Activated naive CD4-positive, alpha-beta T cell treated with anti-CD3 and anti-CD28 coated beads, Interleukin-2, amount 50 U/mL, for 72 hours (primary cell): ENCODE measurements around the gene NAA16. TPM values are rescaled to one million over a fixed set of nuclear protein-coding genes. Genes with fewer than 3 reads are reported as not detected.

Source experiments
- ATAC-seq, 2 donors: fragments of 150-1000 bp; cut with Tn5 transposase; 2 replicates each; pipeline ENCODE4 v1.10.0; 2021; ENCODE audit warnings: mild to moderate bottlenecking in 2 of 2, moderate library complexity in 2 of 2
- DNase-seq, 2 donors: peaks; one replicate each; pipeline ENCODE4 v3.0.0; 2021 to 2022; ENCODE audit warnings: low spot score in 2 of 2
- H3K27ac Mint-ChIP-seq, 2 donors: one replicate each; pipeline ENCODE4 v1.8.0; 2022; ENCODE audit warnings: mild to moderate bottlenecking in 2 of 2, mixed read lengths in 2 of 2
- H3K36me3 Mint-ChIP-seq, 2 donors: one replicate each; pipeline ENCODE4 v1.8.0; 2022; ENCODE audit warnings: mixed read lengths in 2 of 2
- H3K9me3 Mint-ChIP-seq, 2 donors: one replicate each; pipeline ENCODE4 v1.8.0; 2022; ENCODE audit warnings: mixed read lengths in 2 of 2
- total RNA-seq, 2 donors: library from RNA; stranded (reverse); gene quantifications; one replicate each; pipeline ENCODE4 v1.2.3, GENCODE V29; 2022

Gene NAA16
- total RNA-seq, 2 donors from 2014 or later: 31.6 to 41.2 TPM

GRCh38 chr13:41383386-41383785 lies 72.3 kb downstream of the NAA16 start:
- Mint-ChIP-seq H3K36me3 (no peaks in the 10 kb centered on the region), H3K27ac (peak overlapping the region in 1 of 2 donors; percentile 5), H3K9me3 (no peaks in the 10 kb centered on the region)
- no peak for DNase-seq
- ATAC-seq: peak; percentile 36 to 73

- DNase-seq (no peak), ATAC-seq (no peak)
- Mint-ChIP-seq H3K27ac (no peak overlapping the region), H3K9me3 (no peaks in the 10 kb centered on the region), H3K36me3 (no peaks in the 10 kb centered on the region)
Measured at GRCh38 chr13:41384749-41385503, 73.9 kb downstream of the NAA16 start.

- no peak for ATAC-seq
- DNase-seq: no peak
- Mint-ChIP-seq H3K27ac (no peak overlapping the region), H3K36me3 (no peaks in the 10 kb centered on the region), H3K9me3 (no peaks in the 10 kb centered on the region)
Measured at GRCh38 chr13:41386211-41386610, 75.1 kb downstream of the NAA16 start.

- H3K9me3 Mint-ChIP-seq: no peaks in the 10 kb centered on the region
- ATAC-seq (no peak), DNase-seq (no peak)
- no peaks in the 10 kb centered on the region for H3K36me3 Mint-ChIP-seq
- no peak overlapping the region for H3K27ac Mint-ChIP-seq
Measured at GRCh38 chr13:41387576-41387975, 76.5 kb downstream of the NAA16 start.

GRCh38 chr13:41388143-41388881 lies 77.2 kb downstream of the NAA16 start:
- ATAC-seq (no peak), DNase-seq (no peak)
- Mint-ChIP-seq H3K9me3 (no peaks in the 10 kb centered on the region), H3K27ac (no peak overlapping the region), H3K36me3 (no peaks in the 10 kb centered on the region)

GRCh38 chr13:41389580-41389979 lies 78.5 kb downstream of the NAA16 start:
- H3K27ac Mint-ChIP-seq: no peak overlapping the region
- DNase-seq (no peak), ATAC-seq (no peak)
- peaks cover 0 to 6% of the 10 kb centered on the region in 2 donors for H3K9me3 Mint-ChIP-seq
- peaks cover 0 to 5% of the 10 kb centered on the region in 2 donors for H3K36me3 Mint-ChIP-seq

GRCh38 chr13:41394166-41394565 lies 83.1 kb downstream of the NAA16 start:
- peaks cover 0 to 6% of the 10 kb centered on the region in 2 donors for H3K9me3 Mint-ChIP-seq
- peaks cover 0 to 5% of the 10 kb centered on the region in 2 donors for H3K36me3 Mint-ChIP-seq
- DNase-seq (no peak), ATAC-seq (no peak)
- H3K27ac Mint-ChIP-seq: no peak overlapping the region

- peak overlapping the region in 1 of 2 donors; percentile 84 for H3K27ac Mint-ChIP-seq
- H3K36me3 Mint-ChIP-seq: peaks cover 0 to 4% of the 10 kb centered on the region in 2 donors
- ATAC-seq (peak; percentile 65 to 69), DNase-seq (no peak)
- peaks cover 0 to 5% of the 10 kb centered on the region in 2 donors for H3K9me3 Mint-ChIP-seq
Measured at GRCh38 chr13:41398494-41399170, 87.6 kb downstream of the NAA16 start.

- H3K36me3 Mint-ChIP-seq: no peaks in the 10 kb centered on the region
- no peak for ATAC-seq
- no peak overlapping the region for H3K27ac Mint-ChIP-seq
- no peak for DNase-seq
- H3K9me3 Mint-ChIP-seq: no peaks in the 10 kb centered on the region
Measured at GRCh38 chr13:41401366-41401765, 90.3 kb downstream of the NAA16 start.

- ATAC-seq (peak; percentile 27 to 60), DNase-seq (no peak)
- Mint-ChIP-seq H3K9me3 (no peaks in the 10 kb centered on the region), H3K36me3 (no peaks in the 10 kb centered on the region), H3K27ac (peak overlapping the region in 1 of 2 donors; percentile 60)
Measured at GRCh38 chr13:41402691-41403511, 91.8 kb downstream of the NAA16 start.

- no peaks in the 10 kb centered on the region for H3K9me3 Mint-ChIP-seq
- no peak overlapping the region for H3K27ac Mint-ChIP-seq
- no peaks in the 10 kb centered on the region for H3K36me3 Mint-ChIP-seq
- ATAC-seq (no peak), DNase-seq (no peak)
Measured at GRCh38 chr13:41403983-41404382, 92.9 kb downstream of the NAA16 start.

GRCh38 chr13:41405367-41405766 lies 94.3 kb downstream of the NAA16 start:
- DNase-seq (no peak), ATAC-seq (no peak)
- H3K36me3 Mint-ChIP-seq: no peaks in the 10 kb centered on the region
- H3K9me3 Mint-ChIP-seq: no peaks in the 10 kb centered on the region
- H3K27ac Mint-ChIP-seq: no peak overlapping the region

- H3K36me3 Mint-ChIP-seq: no peaks in the 10 kb centered on the region
- no peak for ATAC-seq
- no peaks in the 10 kb centered on the region for H3K9me3 Mint-ChIP-seq
- no peak overlapping the region for H3K27ac Mint-ChIP-seq
- DNase-seq: no peak
Measured at GRCh38 chr13:41407380-41407779, 96.3 kb downstream of the NAA16 start.

- ATAC-seq (no peak), DNase-seq (no peak)
- no peak overlapping the region for H3K27ac Mint-ChIP-seq
- H3K9me3 Mint-ChIP-seq: no peaks in the 10 kb centered on the region
- H3K36me3 Mint-ChIP-seq: no peaks in the 10 kb centered on the region
Measured at GRCh38 chr13:41408121-41408520, 97.1 kb downstream of the NAA16 start.

- ATAC-seq (no peak), DNase-seq (no peak)
- H3K36me3 Mint-ChIP-seq: no peaks in the 10 kb centered on the region
- H3K9me3 Mint-ChIP-seq: no peaks in the 10 kb centered on the region
- H3K27ac Mint-ChIP-seq: no peak overlapping the region
Measured at GRCh38 chr13:41408746-41409145, 97.7 kb downstream of the NAA16 start.

- Mint-ChIP-seq H3K36me3 (no peaks in the 10 kb centered on the region), H3K9me3 (no peaks in the 10 kb centered on the region), H3K27ac (no peak overlapping the region)
- DNase-seq: no peak
- ATAC-seq: no peak
Measured at GRCh38 chr13:41409611-41410010, 98.5 kb downstream of the NAA16 start.
